Measurements from ENCODE around the gene ZBTB16. TPM values are rescaled to one million over a fixed set of nuclear protein-coding genes. Genes with fewer than 3 reads are reported as not detected.

Gene ZBTB16
- total and polyA plus RNA-seq, 7 experiments from 2014 or later, result 3.0 to 22.1 (median 7.2) TPM

GRCh38 chr11:114132417-114132816 lies 72.9 kb downstream of the ZBTB16 start:
- peaks cover 0 to 7% (median 0%) of the 10 kb centered on the region in 5 donors for H3K27me3 Mint-ChIP-seq
- Histone ChIP-seq H3K4me3 (ENCODE audit: low read length) (no peak overlapping the region), H3K36me3 (ENCODE audit: control insufficient read depth in 2 of 3, insufficient read depth in 3 of 3, low read length in 3 of 3) (no peaks in the 10 kb centered on the region), H3K27me3 (ENCODE audit: control insufficient read depth in 2 of 2, insufficient read depth in 2 of 2, low read length in 2 of 2) (no peaks in the 10 kb centered on the region), H3K4me1 (ENCODE audit: control insufficient read depth in 2 of 2, insufficient read depth in 2 of 2, low read length in 2 of 2) (peaks cover 14 to 27% of the 10 kb centered on the region in 2 donors), H3K27ac (ENCODE audit: low read depth, low read length) (no peak overlapping the region), H3K9me3 (ENCODE audit: control insufficient read depth in 2 of 3, low read length in 3 of 3) (no peaks in the 10 kb centered on the region)
- ATAC-seq (no peak), DNase-seq (no peak)
- peak overlapping the region in 2 of 9 donors; percentile 24 to 32 for H3K27ac Mint-ChIP-seq
- no peaks in the 10 kb centered on the region for H3K36me3 Mint-ChIP-seq
- ChIA-PET POLR2A (no interaction called here), CTCF (no interaction called here)
- peaks cover 21 to 65% (median 49%) of the 10 kb centered on the region in 7 donors for H3K4me1 Mint-ChIP-seq
- no peak overlapping the region for H3K4me3 Mint-ChIP-seq
- intact Hi-C loops (cut with micrococcal nuclease), result no loop called here
- no peaks in the 10 kb centered on the region for H3K9me3 Mint-ChIP-seq

DNA sequence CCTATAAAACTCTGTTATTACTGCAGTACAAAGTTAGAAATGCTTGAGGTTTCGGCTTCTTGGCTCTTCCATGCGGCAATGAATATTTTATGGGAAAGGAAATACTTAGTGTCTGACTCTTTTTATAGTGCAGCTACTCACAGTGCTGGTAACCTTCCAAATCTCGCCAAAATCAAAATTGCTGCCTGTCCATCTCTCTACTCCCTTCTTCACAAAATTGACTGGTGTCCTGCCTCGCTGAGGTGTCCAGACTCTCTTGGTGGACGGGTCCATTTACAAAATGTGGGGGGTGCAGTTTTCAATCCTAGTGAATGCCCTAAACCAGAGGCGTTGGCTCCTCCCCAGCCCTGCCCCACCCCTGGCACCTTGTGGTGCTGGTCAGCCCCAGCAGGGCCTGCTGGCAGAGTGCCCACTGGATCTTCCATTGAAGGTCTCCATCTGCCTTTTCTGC lies 73.5 kb downstream of the ZBTB16 start:
- no peak overlapping the region for H3K27ac ChIP-seq (ENCODE audit: low read depth, low read length)
- Mint-ChIP-seq H3K4me1 (peaks cover 27 to 70% (median 53%) of the 10 kb centered on the region in 7 donors), H3K9me3 (no peaks in the 10 kb centered on the region), H3K4me3 (no peak overlapping the region), H3K36me3 (no peaks in the 10 kb centered on the region), H3K27ac (no peak overlapping the region), H3K27me3 (peaks cover 0 to 11% (median 0%) of the 10 kb centered on the region in 5 donors)
- DNase-seq (no peak), ATAC-seq (no peak)
- no peaks in the 10 kb centered on the region for H3K9me3 ChIP-seq (ENCODE audit: control insufficient read depth in 2 of 3, low read length in 3 of 3)
- no peaks in the 10 kb centered on the region for H3K27me3 ChIP-seq (ENCODE audit: control insufficient read depth in 2 of 2, insufficient read depth in 2 of 2, low read length in 2 of 2)
- no peaks in the 10 kb centered on the region for H3K36me3 ChIP-seq (ENCODE audit: control insufficient read depth in 2 of 3, insufficient read depth in 3 of 3, low read length in 3 of 3)
- ChIA-PET CTCF (no interaction called here), POLR2A (no interaction called here)
- H3K4me1 ChIP-seq (ENCODE audit: control insufficient read depth in 2 of 2, insufficient read depth in 2 of 2, low read length in 2 of 2), result peaks cover 14 to 27% of the 10 kb centered on the region in 2 donors
- intact Hi-C loops (cut with micrococcal nuclease), result no loop called here
- no peak overlapping the region for H3K4me3 ChIP-seq (ENCODE audit: low read length)

- ATAC-seq (no peak), DNase-seq (no peak)
- H3K27ac Mint-ChIP-seq, result peak overlapping the region in 2 of 9 donors; percentile 59 to 74
- H3K27ac ChIP-seq (ENCODE audit: low read depth, low read length), result no peak overlapping the region
- H3K4me3 ChIP-seq (ENCODE audit: low read length), result no peak overlapping the region
- intact Hi-C loops (cut with micrococcal nuclease), result loop anchor here in 1 of 2 donors (2.0 kb wide), 1 partner anchor 27 kb away; no protein-coding TSS in a partner anchor
- no peaks in the 10 kb centered on the region for H3K9me3 Mint-ChIP-seq
- H3K27me3 ChIP-seq (ENCODE audit: control insufficient read depth in 2 of 2, insufficient read depth in 2 of 2, low read length in 2 of 2), result no peaks in the 10 kb centered on the region
- H3K4me1 Mint-ChIP-seq, result peaks cover 30 to 76% (median 58%) of the 10 kb centered on the region in 7 donors
- peaks cover 0 to 11% (median 0%) of the 10 kb centered on the region in 5 donors for H3K27me3 Mint-ChIP-seq
- no peaks in the 10 kb centered on the region for H3K36me3 ChIP-seq (ENCODE audit: control insufficient read depth in 2 of 3, insufficient read depth in 3 of 3, low read length in 3 of 3)
- peaks cover 14 to 28% of the 10 kb centered on the region in 2 donors for H3K4me1 ChIP-seq (ENCODE audit: control insufficient read depth in 2 of 2, insufficient read depth in 2 of 2, low read length in 2 of 2)
- H3K9me3 ChIP-seq (ENCODE audit: control insufficient read depth in 2 of 3, low read length in 3 of 3), result no peaks in the 10 kb centered on the region
- CTCF ChIA-PET, result interaction anchor here (1.6 kb wide), 1 partner anchor 63 kb away, joined by 3 read pairs; no protein-coding TSS in a partner anchor
- H3K36me3 Mint-ChIP-seq, result no peaks in the 10 kb centered on the region
- POLR2A ChIA-PET, result interaction anchor here (0.6 to 1.7 kb wide), 4 partner anchors 12 to 86 kb away, joined by 3 read pairs; no protein-coding TSS in a partner anchor
- H3K4me3 Mint-ChIP-seq, result no peak overlapping the region
Observed at GRCh38 chr11:114133548-114134329, 74.2 kb downstream of the ZBTB16 start.

DNA sequence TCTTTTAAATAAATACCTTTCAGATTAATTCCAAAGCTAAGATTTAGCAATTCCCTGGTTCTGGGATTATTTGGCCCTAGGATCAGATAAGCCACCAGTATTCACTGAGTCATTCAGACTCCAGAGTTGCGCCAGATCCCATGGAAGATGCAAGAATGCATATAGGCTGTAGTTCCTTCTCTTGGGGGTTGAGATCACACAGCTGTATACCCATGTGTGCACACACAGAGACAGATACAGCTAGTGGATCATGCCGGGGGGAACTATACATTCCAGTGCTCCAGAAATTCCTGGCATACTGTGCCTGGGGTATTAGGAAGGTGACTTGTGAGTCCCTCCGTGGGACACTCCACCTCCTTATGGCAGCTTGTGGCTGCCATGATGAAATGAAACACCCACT lies 75.4 kb downstream of the ZBTB16 start:
- Histone ChIP-seq H3K9me3 (ENCODE audit: control insufficient read depth in 2 of 3, low read length in 3 of 3) (no peaks in the 10 kb centered on the region), H3K4me3 (ENCODE audit: low read length) (no peak overlapping the region), H3K36me3 (ENCODE audit: control insufficient read depth in 2 of 3, insufficient read depth in 3 of 3, low read length in 3 of 3) (no peaks in the 10 kb centered on the region), H3K27me3 (ENCODE audit: control insufficient read depth in 2 of 2, insufficient read depth in 2 of 2, low read length in 2 of 2) (no peaks in the 10 kb centered on the region), H3K4me1 (ENCODE audit: control insufficient read depth in 2 of 2, insufficient read depth in 2 of 2, low read length in 2 of 2) (peaks cover 14 to 29% of the 10 kb centered on the region in 2 donors), H3K27ac (ENCODE audit: low read depth, low read length) (no peak overlapping the region)
- POLR2A ChIA-PET, result interaction anchor here (1.0 to 1.7 kb wide), 4 partner anchors 11 to 37 kb away, joined by 3 read pairs; no protein-coding TSS in a partner anchor
- H3K4me3 Mint-ChIP-seq, result no peak overlapping the region
- intact Hi-C loops (cut with micrococcal nuclease), result loop anchor here in 1 of 2 donors (2.0 kb wide), 1 partner anchor 26 kb away; no protein-coding TSS in a partner anchor
- H3K4me1 Mint-ChIP-seq, result peaks cover 31 to 75% (median 60%) of the 10 kb centered on the region in 7 donors
- peaks cover 0 to 7% (median 0%) of the 10 kb centered on the region in 5 donors for H3K27me3 Mint-ChIP-seq
- peak overlapping the region in 2 of 9 donors; percentile 49 to 74 for H3K27ac Mint-ChIP-seq
- DNase-seq (no peak), ATAC-seq (no peak)
- peaks cover 0 to 1% (median 0%) of the 10 kb centered on the region in 5 donors for H3K36me3 Mint-ChIP-seq
- no peaks in the 10 kb centered on the region for H3K9me3 Mint-ChIP-seq
- CTCF ChIA-PET, result interaction anchor here (1.0 to 1.6 kb wide), 2 partner anchors 10 to 61 kb away, joined by 3 read pairs; no protein-coding TSS in a partner anchor

DNA sequence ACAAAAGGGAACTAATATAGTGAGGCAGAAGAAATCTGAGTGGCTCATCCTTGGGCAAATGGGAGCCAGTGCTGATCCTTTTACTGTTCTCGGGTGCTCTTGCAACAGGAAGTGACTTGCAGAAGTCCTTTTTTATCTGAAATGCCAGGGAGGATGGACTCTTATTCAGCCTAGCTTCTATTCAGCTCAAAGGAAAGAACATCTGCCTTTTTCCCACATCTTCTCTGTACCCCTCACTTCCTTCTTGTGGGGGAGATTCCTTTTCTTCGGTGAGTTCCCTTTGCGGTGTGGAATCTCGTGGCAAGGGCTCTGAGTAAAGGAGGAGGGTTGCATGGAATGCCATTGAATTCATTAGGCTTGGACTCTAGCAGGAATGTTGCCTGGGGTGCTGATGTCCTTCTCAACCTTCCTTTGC lies 76.2 kb downstream of the ZBTB16 start:
- Histone ChIP-seq H3K27ac (ENCODE audit: low read depth, low read length) (no peak overlapping the region), H3K4me3 (ENCODE audit: low read length) (no peak overlapping the region), H3K4me1 (ENCODE audit: control insufficient read depth in 2 of 2, insufficient read depth in 2 of 2, low read length in 2 of 2) (peaks cover 14 to 20% of the 10 kb centered on the region in 2 donors), H3K27me3 (ENCODE audit: control insufficient read depth in 2 of 2, insufficient read depth in 2 of 2, low read length in 2 of 2) (no peaks in the 10 kb centered on the region), H3K9me3 (ENCODE audit: control insufficient read depth in 2 of 3, low read length in 3 of 3) (no peaks in the 10 kb centered on the region), H3K36me3 (ENCODE audit: control insufficient read depth in 2 of 3, insufficient read depth in 3 of 3, low read length in 3 of 3) (no peaks in the 10 kb centered on the region)
- ATAC-seq (peak; percentile 68), DNase-seq (no peak)
- H3K36me3 Mint-ChIP-seq, result peaks cover 0 to 4% (median 0%) of the 10 kb centered on the region in 5 donors
- peak overlapping the region in 1 of 9 donors; percentile 60 for H3K27ac Mint-ChIP-seq
- H3K27me3 Mint-ChIP-seq, result peaks cover 0 to 10% (median 0%) of the 10 kb centered on the region in 5 donors
- no peak overlapping the region for H3K4me3 Mint-ChIP-seq
- ChIA-PET POLR2A (interaction anchor here (1.3 kb wide), 1 partner anchor 9 kb away, joined by 5 read pairs; no protein-coding TSS in a partner anchor), CTCF (interaction anchor here (1.0 to 1.5 kb wide), 3 partner anchors 19 to 239 kb away, joined by 3 read pairs; no protein-coding TSS in a partner anchor)
- peaks cover 0 to 2% (median 0%) of the 10 kb centered on the region in 11 donors for H3K9me3 Mint-ChIP-seq
- peaks cover 35 to 73% (median 57%) of the 10 kb centered on the region in 7 donors for H3K4me1 Mint-ChIP-seq
- intact Hi-C loops (cut with micrococcal nuclease), result loop anchor here in 1 of 2 donors (2.0 kb wide), 1 partner anchor 25 kb away; no protein-coding TSS in a partner anchor

GRCh38 chr11:114136686-114137640 lies 77.5 kb downstream of the ZBTB16 start:
- peaks cover 0 to 2% (median 0%) of the 10 kb centered on the region in 11 donors for H3K9me3 Mint-ChIP-seq
- H3K27me3 Mint-ChIP-seq, result peaks cover 0 to 17% (median 0%) of the 10 kb centered on the region in 5 donors
- H3K4me3 ChIP-seq (ENCODE audit: low read length), result no peak overlapping the region
- H3K9me3 ChIP-seq (ENCODE audit: control insufficient read depth in 2 of 3, low read length in 3 of 3), result no peaks in the 10 kb centered on the region
- H3K27me3 ChIP-seq (ENCODE audit: control insufficient read depth in 2 of 2, insufficient read depth in 2 of 2, low read length in 2 of 2), result no peaks in the 10 kb centered on the region
- H3K4me1 Mint-ChIP-seq, result peaks cover 30 to 69% (median 48%) of the 10 kb centered on the region in 7 donors
- peak overlapping the region in 8 of 10 donors; percentile 5 to 74 (median 60) for H3K4me3 Mint-ChIP-seq
- no peaks in the 10 kb centered on the region for H3K36me3 ChIP-seq (ENCODE audit: control insufficient read depth in 2 of 3, insufficient read depth in 3 of 3, low read length in 3 of 3)
- peak overlapping the region in 6 of 9 donors; percentile 13 to 76 (median 26) for H3K27ac Mint-ChIP-seq
- H3K36me3 Mint-ChIP-seq, result peaks cover 0 to 9% (median 0%) of the 10 kb centered on the region in 5 donors
- H3K27ac ChIP-seq (ENCODE audit: low read depth, low read length), result no peak overlapping the region
- DNase-seq, result no peak
- ChIA-PET CTCF (interaction anchor here (1.0 to 1.5 kb wide), 4 partner anchors 19 to 240 kb away, joined by 3 to 4 read pairs (median 3); no protein-coding TSS in a partner anchor), POLR2A (interaction anchor here (1.3 kb wide), 1 partner anchor 8 kb away, joined by 5 read pairs; no protein-coding TSS in a partner anchor)
- no peak for ATAC-seq
- peaks cover 5 to 13% of the 10 kb centered on the region in 2 donors for H3K4me1 ChIP-seq (ENCODE audit: control insufficient read depth in 2 of 2, insufficient read depth in 2 of 2, low read length in 2 of 2)
- intact Hi-C loops (cut with micrococcal nuclease), result no loop called here

Data from naive thymus-derived CD4-positive, alpha-beta T cell (primary cell).